Measurements from ENCODE around the gene MPDU1. TPM values are rescaled to one million over a fixed set of nuclear protein-coding genes. Genes with fewer than 3 reads are reported as not detected.
A peak's percentile ranks its signal among the peaks of the same experiment; 100 is the strongest.

MPDU1 gene
- total and polyA plus RNA-seq, 2 of the 13 experiments (the other 11 are each of a cell fraction or from before 2014, with no cell fraction given), result 112 to 167 TPM

DNA sequence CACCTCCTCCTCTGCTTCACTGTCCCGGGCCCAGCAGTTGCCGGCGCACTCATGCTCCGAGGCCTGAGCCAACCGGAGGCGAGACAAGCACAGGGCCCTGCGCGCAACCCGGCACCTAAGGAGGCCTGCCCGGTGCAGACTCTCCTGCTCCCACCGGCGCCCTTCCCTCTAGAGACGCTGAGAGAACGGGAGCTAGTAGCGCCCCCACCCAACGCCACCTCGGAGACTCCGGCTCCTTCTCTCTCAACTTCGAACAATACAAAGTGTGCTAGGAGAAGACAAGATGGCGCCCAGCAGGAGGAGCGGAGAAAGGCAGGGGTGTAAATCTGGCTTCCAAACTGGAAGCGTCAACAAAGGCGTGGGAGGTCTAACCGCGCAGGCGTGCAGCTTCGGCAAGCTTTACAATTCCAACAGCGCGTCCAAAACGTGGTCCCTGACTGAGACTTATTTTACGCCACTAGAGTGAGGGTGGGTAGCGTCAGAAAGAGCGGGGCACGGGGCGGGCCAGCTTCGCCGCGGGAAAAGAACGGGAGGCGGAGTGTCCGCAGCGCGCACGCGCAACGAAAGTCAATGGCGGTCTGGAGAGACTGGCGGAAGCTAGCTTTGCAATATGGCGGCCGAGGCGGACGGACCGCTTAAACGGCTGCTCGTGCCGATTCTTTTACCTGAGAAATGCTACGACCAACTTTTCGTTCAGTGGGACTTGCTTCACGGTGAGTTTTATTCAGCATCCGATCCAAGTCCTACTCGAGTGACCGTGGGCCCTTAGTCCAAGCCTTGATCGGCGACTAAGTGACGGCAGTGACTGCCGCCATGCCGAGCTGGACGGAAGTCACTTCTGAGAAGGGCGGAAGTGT, at the start of gene MPDU1 (continued):
- TF ChIP-seq ZC3H4 (CRISPR knock-in tag; IDR thresholded peaks at IDR 0.05; ENCODE audit: borderline replicate concordance) (no peak; the same call in 1 of the 2 replicates), SP2 (CRISPR knock-in tag; IDR thresholded peaks at IDR 0.05) (peak; percentile 50; the same call in 1 of the 2 replicates), ZNF563 (CRISPR knock-in tag; IDR thresholded peaks at IDR 0.05) (no peak), HOXA9 (CRISPR knock-in tag; IDR thresholded peaks at IDR 0.05; ENCODE audit: borderline replicate concordance) (no peak), ZBTB42 (CRISPR knock-in tag; IDR thresholded peaks at IDR 0.05) (no peak), ZFP82 (CRISPR knock-in tag; IDR thresholded peaks at IDR 0.05; ENCODE audit: borderline replicate concordance) (no peak)
- TF ChIP-seq, protein P1, sequence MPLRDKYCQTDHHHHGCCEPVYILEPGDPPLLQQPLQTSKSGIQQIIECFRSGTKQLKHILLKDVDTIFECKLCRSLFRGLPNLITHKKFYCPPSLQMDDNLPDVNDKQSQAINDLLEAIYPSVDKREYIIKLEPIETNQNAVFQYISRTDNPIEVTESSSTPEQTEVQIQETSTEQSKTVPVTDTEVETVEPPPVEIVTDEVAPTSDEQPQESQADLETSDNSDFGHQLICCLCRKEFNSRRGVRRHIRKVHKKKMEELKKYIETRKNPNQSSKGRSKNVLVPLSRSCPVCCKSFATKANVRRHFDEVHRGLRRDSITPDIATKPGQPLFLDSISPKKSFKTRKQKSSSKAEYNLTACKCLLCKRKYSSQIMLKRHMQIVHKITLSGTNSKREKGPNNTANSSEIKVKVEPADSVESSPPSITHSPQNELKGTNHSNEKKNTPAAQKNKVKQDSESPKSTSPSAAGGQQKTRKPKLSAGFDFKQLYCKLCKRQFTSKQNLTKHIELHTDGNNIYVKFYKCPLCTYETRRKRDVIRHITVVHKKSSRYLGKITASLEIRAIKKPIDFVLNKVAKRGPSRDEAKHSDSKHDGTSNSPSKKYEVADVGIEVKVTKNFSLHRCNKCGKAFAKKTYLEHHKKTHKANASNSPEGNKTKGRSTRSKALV (CRISPR knock-in tag; IDR thresholded peaks at IDR 0.05), result no peak

DNA sequence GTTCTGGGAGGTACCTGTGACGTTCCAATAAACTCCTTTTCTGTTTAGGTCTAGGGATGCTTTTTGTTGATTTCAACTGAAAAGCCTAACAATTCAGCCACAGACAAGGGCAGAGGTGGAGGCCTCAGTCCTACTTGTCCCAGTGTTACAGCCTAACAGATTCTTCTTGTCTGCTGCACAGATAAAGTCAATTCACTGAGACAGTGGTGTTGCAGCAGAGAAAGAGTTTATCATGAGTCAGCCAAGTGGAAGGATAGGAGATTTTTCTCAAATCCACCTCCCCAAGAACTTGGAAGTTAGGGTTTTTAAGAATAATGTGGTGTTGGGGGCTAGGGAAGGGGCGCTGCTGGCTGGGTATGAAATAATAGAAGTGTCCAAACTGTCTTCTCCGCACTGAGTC, 45.6 kb upstream of the MPDU1 start:
- intact Hi-C loops (cut with micrococcal nuclease; ENCODE audit: unreplicated experiment) (loop anchor here (2.0 kb wide), 1 partner anchor 13 kb away; no protein-coding TSS in a partner anchor), in situ Hi-C loops (cut with HindIII; ENCODE audit: extremely low pct_ligation_motif_present, low pct_unique_long_range_greater_than_20kb) (no loop called here)
- Histone ChIP-seq H3K4me2 (ENCODE audit: low read depth, low read length) (no peak overlapping the region), H3K4me1 (ENCODE audit: insufficient read depth, low read length) (peaks cover 49% of the 10 kb centered on the region), H2AFZ (ENCODE audit: low read length) (no peak overlapping the region), H3K36me3 (replicated peaks in 1 of 2; ENCODE audit: control insufficient read depth in 1 of 2, insufficient read depth in 2 of 2, low read length in 2 of 2) (no peaks in the 10 kb centered on the region), H3K9ac (ENCODE audit: insufficient read depth, low read depth, low read length) (no peak overlapping the region), H3K27ac (ENCODE audit: extremely low read length, insufficient read depth, low read length) (no peak overlapping the region), H3K4me3 (replicated peaks in 1 of 3; ENCODE audit: insufficient read depth in 1 of 3, low read depth in 2 of 3, low read length in 3 of 3) (no peak overlapping the region), H3K79me2 (ENCODE audit: insufficient read depth, low read length) (no peaks in the 10 kb centered on the region), H4K20me1 (ENCODE audit: insufficient read depth, low read length) (no peaks in the 10 kb centered on the region), H3K27me3 (ENCODE audit: control insufficient read depth in 1 of 2, insufficient read depth in 2 of 2, low read length in 2 of 2) (peaks cover 0 to 2% of the 10 kb centered on the region in 2 experiments; a peak in 1 of 5 replicates), H3K9me3 (ENCODE audit: low read length) (peaks cover 15% of the 10 kb centered on the region)
- ATAC-seq, result no peak
- ChIA-PET POLR2A (no interaction called here), CTCF (ENCODE audit: low intra/inter-chr PET ratio, low total read pairs) (no interaction called here)
- FAIRE-seq, result no peak
- TF ChIP-seq, protein P2, sequence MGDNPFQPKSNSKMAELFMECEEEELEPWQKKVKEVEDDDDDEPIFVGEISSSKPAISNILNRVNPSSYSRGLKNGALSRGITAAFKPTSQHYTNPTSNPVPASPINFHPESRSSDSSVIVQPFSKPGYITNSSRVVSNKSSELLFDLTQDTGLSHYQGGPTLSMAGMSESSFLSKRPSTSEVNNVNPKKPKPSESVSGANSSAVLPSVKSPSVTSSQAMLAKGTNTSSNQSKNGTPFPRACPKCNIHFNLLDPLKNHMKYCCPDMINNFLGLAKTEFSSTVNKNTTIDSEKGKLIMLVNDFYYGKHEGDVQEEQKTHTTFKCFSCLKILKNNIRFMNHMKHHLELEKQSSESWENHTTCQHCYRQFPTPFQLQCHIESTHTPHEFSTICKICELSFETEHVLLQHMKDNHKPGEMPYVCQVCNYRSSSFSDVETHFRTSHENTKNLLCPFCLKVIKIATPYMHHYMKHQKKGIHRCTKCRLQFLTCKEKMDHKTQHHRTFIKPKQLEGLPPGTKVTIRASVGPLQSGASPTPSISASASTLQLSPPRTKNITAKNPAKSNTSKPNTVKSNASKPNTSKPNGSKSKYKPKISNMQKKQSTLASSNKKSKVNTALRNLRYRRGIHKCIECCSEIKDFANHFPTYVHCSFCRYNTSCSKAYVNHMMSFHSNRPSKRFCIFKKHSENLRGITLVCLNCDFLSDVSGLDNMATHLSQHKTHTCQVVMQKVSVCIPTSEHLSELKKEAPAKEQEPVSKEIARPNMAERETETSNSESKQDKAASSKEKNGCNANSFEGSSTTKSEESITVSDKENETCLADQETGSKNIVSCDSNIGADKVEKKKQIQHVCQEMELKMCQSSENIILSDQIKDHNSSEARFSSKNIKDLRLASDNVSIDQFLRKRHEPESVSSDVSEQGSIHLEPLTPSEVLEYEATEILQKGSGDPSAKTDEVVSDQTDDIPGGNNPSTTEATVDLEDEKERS (CRISPR knock-in tag; IDR thresholded peaks at IDR 0.05), result 0 out of 2 replicates have a peak, but pooled peaks have one; percentile 33
- TF ChIP-seq SETDB1 (CRISPR knock-in tag; IDR thresholded peaks at IDR 0.05; ENCODE audit: borderline replicate concordance), result 0 out of 2 replicates have a peak, but pooled peaks have one; percentile 76
- TF ChIP-seq MAFG (CRISPR knock-in tag; IDR thresholded peaks at IDR 0.05), result no peak
- WGBS (ENCODE audit: low lambda C conversion rate), result 62% methylated on average over 3 of the region's 3 CpGs
- BruUV-seq (replicated peaks), result no TSS peak
- no peak for DNase-seq (ENCODE audit: low spot score)

All from HepG2 (cell line).